Measurements from ENCODE around the gene R3HDM1. TPM values are rescaled to one million over a fixed set of nuclear protein-coding genes. Genes with fewer than 3 reads are reported as not detected.

R3HDM1 gene
- polyA plus RNA-seq (2011; rRNA removed) = 58.2 and 63.3 TPM in 2 replicates
- 48.0 and 63.3 TPM in 2 replicates for polyA plus RNA-seq (2012; cell fraction: cytosol; rRNA removed)
- polyA plus RNA-seq (2012; cell fraction: nucleus; rRNA removed) = 40.6 and 51.7 TPM in 2 replicates
- polyA plus RNA-seq (2017; fragmentation: RNase III; extraction: RNeasy Plus Mini Kit Qiagen cat#74134 plus additional on column Dnase treatment) = 27.6 to 31.3 TPM (median 27.7 TPM) in 3 replicates
- 43.1 and 47.9 TPM in 2 replicates for polyA minus RNA-seq (2011; rRNA and poly(A)+ RNA removed)

- CTCF ChIA-PET = interaction anchor here (0.5 to 1.6 kb wide), 4 partner anchors 9 to 530 kb away, joined by 3 to 4 read pairs (median 4); no protein-coding TSS in a partner anchor
Observed at GRCh38 chr2:135531231-135532197, at the start of gene R3HDM1. TSS of gene R3HDM1 (plus strand) at chr2:135531484. CDS start at chr2:135604846, 73,362 bp downstream.

More at GRCh38 chr2:135531231-135532197, at the start of gene R3HDM1:
- WGBS (ENCODE audit: missing lambda C conversion rate) = under 1% methylated on average over 43 of the region's 75 CpGs
- POLR2A ChIA-PET = interaction anchor here (0.6 to 1.7 kb wide), 9 partner anchors 9 to 613 kb away, joined by 3 to 6 read pairs (median 3); partner anchors contain the start of gene CCNT2
- H3K4me3 ChIP-seq = peak within 1 kb of the TSS; percentile 84
- peak within 1 kb of the TSS; percentile 83 for H3K4me2 ChIP-seq
- peaks cover 18% of the 10 kb centered on the region; the same call in 2 of the 3 replicates for H3K4me1 ChIP-seq
- DNase-seq (ENCODE audit: low read depth in 1 of 2, low spot score in 1 of 2) = peak; percentile 94 to 100
- peak within 1 kb of the TSS; percentile 88 to 94 for H3K27ac ChIP-seq
- peak; percentile 84 to 91 for ATAC-seq
- peak; percentile 92 for FAIRE-seq
- TF ChIP-seq POLR2A (IDR thresholded peaks at IDR 0.05; ENCODE audit: low read length) (peak; percentile 67), MYC (IDR thresholded peaks at IDR 0.05; ENCODE audit: borderline replicate concordance, low read length) (0 out of 2 replicates have a peak, but pooled peaks have one; percentile 16), CBX8 (IDR thresholded peaks at IDR 0.05) (no peak), HMGXB4 (CRISPR knock-in tag; IDR thresholded peaks at IDR 0.05; ENCODE audit: borderline replicate concordance) (no peak), KDM5A (IDR thresholded peaks at IDR 0.05) (peak; percentile 46; the same call in 1 of the 2 replicates), SMC3 (IDR thresholded peaks at IDR 0.05) (peak; percentile 16; the same call in 2 of the 3 replicates), FOSB (CRISPR knock-in tag; IDR thresholded peaks at IDR 0.05) (no peak), RARB (CRISPR knock-in tag; IDR thresholded peaks at IDR 0.05) (no peak), PBX3 (IDR thresholded peaks at IDR 0.05) (peak; percentile 97), BCL3 (IDR thresholded peaks at IDR 0.05) (0 out of 3 replicates have a peak, but pooled peaks have one; percentile 22), JUN (IDR thresholded peaks at IDR 0.05) (peak in 1 of 2 experiments; percentile 65; a peak in 2 of 5 replicates), GATA3 (IDR thresholded peaks at IDR 0.05; ENCODE audit: borderline replicate concordance) (peak; percentile 22; the same call in 1 of the 2 replicates), CTCF (IDR thresholded peaks at IDR 0.05) (peak; percentile 18; the same call in 1 of the 3 replicates), RAD21 (conservative IDR thresholded peaks at IDR 0.05 in 1 of 2, IDR thresholded peaks at IDR 0.05 in 1 of 2) (peak; percentile 16 to 33; a peak in 2 of 5 replicates), POLR2AphosphoS2 (conservative IDR thresholded peaks at IDR 0.05; ENCODE audit: low read length) (no peak), CEBPB (IDR thresholded peaks at IDR 0.05) (no peak; a peak in 1 of 4 replicates), MAX (IDR thresholded peaks at IDR 0.05) (peak; percentile 64; the same call in 1 of the 2 replicates), PHF8 (IDR thresholded peaks at IDR 0.05; ENCODE audit: borderline replicate concordance, low read depth) (peak; percentile 66)
- H3K9me3 ChIP-seq = no peaks in the 10 kb centered on the region

Data from A549 (cell line).